Activated naive CD4-positive, alpha-beta T cell treated with anti-CD3 and anti-CD28 coated beads, Interleukin-2, amount 50 U/mL, for 72 hours (primary cell): ENCODE results near the gene SSX1. TPM values are rescaled to one million over a fixed set of nuclear protein-coding genes. Genes with fewer than 3 reads are reported as not detected.
"Not testable (repeated sequence)": the region's sequence is repeated elsewhere in the genome, so short reads cannot be mapped to it uniquely, and the experiment has no call there.

Source experiments
- ATAC-seq, 2 donors: fragments of 150-1000 bp; cut with Tn5 transposase; 2 replicates each; pipeline ENCODE4 v1.10.0; 2021; ENCODE audit warnings: mild to moderate bottlenecking in 2 of 2, moderate library complexity in 2 of 2
- DNase-seq, 2 donors: peaks; one replicate each; pipeline ENCODE4 v3.0.0; 2021 to 2022; ENCODE audit warnings: low spot score in 2 of 2
- H3K27ac Mint-ChIP-seq, 2 donors: one replicate each; pipeline ENCODE4 v1.8.0; 2022; ENCODE audit warnings: mild to moderate bottlenecking in 2 of 2, mixed read lengths in 2 of 2
- H3K36me3 Mint-ChIP-seq, 2 donors: one replicate each; pipeline ENCODE4 v1.8.0; 2022; ENCODE audit warnings: mixed read lengths in 2 of 2
- H3K9me3 Mint-ChIP-seq, 2 donors: one replicate each; pipeline ENCODE4 v1.8.0; 2022; ENCODE audit warnings: mixed read lengths in 2 of 2
- total RNA-seq, 2 donors: library from RNA; stranded (reverse); gene quantifications; one replicate each; pipeline ENCODE4 v1.2.3, GENCODE V29; 2022

The SSX1 gene, protein sequence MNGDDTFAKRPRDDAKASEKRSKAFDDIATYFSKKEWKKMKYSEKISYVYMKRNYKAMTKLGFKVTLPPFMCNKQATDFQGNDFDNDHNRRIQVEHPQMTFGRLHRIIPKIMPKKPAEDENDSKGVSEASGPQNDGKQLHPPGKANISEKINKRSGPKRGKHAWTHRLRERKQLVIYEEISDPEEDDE
- total RNA-seq, result not detected

DNA sequence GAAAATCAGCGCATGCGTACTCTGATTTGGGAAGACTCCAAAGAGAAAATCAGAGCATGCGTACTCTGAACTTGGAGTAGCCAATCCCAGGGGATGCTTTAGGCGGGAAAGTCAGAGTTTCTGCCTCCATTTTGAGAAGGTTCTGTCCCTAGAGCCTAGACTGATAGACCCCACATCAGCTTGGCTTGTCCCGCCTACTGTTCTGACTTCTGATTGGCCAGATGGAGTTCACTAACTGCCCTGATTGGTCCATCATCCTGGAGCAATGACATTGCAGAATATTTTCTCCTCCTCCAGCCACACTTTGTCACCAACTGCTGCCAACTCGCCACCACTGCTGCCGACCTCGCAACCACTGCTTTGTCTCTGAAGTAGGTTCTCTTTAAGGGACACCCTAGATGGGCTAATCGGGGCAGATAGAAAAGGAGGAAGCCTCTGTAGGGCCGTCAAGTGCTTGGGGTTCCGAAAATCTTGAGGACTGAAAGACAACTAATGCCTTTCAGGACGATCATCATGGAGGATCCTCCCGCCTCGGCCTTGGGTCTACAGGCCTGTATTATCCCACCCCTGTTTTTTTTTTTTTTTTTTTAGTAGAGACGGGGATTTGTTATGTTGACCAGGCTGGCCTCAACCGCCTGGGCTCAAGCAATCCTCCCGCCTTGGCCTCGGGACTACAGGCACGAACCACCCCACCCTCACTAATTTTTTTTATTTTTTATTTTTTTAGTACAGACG is at the start of gene SSX1:
TSS of gene SSX1 (plus strand) at position 331 of the 735 bp plus-strand sequence. CDS start 1,850 bp downstream, outside the sequence.
- not testable (repeated sequence) for H3K27ac Mint-ChIP-seq, H3K9me3 Mint-ChIP-seq, H3K36me3 Mint-ChIP-seq, ATAC-seq, DNase-seq

DNA sequence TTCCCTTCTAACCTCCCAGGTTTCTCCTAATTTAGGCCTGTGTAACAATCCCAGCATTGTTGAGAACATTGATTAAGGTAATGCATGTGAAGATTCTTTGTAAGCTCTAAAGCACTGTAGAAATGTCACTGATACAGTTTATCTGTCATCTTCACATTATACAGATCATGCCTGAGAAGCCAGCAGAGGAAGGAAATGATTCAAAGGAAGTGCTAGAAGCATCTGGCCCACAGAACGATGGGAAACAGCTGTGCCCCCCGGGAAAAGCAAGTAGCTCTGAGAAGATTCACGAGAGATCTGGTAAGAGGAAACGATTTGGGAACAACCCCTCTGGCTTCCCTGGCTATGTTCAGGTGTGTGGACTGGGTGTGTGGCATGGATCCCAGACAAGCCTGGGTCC is 40.9 kb upstream of the SSX1 start:
- DNase-seq, H3K9me3 Mint-ChIP-seq, H3K27ac Mint-ChIP-seq, H3K36me3 Mint-ChIP-seq, ATAC-seq: not testable (repeated sequence)

DNA sequence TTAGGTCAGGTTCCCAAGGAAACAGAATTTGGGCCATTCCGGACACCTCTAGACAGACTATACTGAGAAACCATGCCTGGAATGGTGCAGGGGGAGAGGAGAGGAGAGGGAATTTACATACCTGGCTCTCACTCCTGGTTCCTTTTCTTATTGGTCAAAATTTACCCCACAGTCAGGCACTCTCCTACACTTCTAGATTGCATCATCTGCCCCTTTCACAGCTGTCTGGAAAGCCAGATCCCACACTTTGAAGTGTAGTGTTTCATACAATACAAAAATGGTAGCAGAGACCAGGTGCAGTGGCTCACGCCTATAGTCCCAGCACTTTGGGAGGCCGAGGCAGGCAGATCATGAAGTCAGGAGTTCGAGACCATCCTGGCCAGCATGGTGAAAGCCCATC is 31.0 kb upstream of the SSX1 start:
- not testable (repeated sequence) for DNase-seq, H3K27ac Mint-ChIP-seq, H3K36me3 Mint-ChIP-seq, H3K9me3 Mint-ChIP-seq, ATAC-seq

DNA sequence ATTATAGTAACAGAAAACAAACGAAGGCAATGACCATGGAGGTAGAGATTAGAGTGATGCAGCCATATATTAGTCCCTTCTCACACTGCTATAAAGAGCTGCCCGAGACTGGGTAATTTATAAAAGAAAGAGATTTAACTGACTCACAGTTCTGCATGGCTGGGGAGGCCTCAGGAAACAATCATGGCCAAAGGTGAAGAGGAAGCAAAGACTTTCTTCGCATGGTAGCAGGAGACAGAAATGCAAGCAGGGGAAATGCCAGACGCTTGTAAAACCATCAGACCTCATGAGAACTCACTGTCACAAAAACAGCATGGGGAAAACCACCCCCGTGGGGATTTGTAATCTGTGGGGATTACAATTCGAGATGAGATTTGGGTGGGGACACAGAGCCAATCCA is 2.2 kb upstream of the SSX1 start:
- H3K9me3 Mint-ChIP-seq, H3K27ac Mint-ChIP-seq, DNase-seq, H3K36me3 Mint-ChIP-seq, ATAC-seq: not testable (repeated sequence)

DNA sequence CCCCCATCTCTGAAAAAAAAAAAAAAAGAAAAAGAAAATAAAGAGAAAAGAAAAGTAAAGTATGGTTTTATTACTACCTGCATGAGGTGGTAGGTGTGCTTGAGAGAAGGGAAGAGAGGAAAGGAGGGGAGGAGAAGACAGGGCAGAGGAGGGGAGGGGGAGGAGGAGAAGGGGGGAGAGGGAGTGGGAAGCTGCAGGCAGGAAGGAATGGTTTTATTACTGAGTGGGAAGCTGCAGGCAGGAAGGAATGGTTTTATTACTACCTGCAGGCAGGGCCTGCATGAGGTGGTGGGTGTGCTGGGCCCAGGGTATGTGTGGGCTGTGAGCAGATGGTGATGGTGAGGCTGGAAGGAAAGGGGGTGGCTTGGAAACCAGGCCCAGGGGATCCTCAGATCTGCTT is 19.2 kb downstream of the SSX1 start:
- H3K9me3 Mint-ChIP-seq, H3K36me3 Mint-ChIP-seq, ATAC-seq, H3K27ac Mint-ChIP-seq, DNase-seq: not testable (repeated sequence)

DNA sequence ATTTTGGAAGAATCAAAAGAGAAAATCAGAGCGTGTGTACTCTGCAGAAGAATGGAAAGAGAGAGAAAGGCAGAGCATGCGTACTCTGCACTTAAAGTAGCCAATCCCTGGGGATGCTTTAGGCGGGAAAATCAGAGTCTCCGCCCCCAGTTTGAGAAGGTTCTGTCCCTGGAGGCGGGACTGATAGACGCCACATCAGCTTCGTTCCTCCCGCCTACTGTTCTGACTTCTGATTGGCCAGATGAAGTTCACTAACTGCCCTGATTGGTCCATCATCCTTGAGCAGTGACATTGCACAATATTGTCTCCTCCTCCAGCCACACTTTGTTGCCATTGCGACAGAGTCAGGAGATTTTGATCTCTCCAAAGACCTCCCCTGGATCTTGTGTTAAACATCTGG is 23.8 kb downstream of the SSX1 start:
- H3K9me3 Mint-ChIP-seq, result no peaks in the 10 kb centered on the region
- no peaks in the 10 kb centered on the region for H3K36me3 Mint-ChIP-seq
- no peak for DNase-seq
- no peak overlapping the region for H3K27ac Mint-ChIP-seq
- no peak for ATAC-seq

DNA sequence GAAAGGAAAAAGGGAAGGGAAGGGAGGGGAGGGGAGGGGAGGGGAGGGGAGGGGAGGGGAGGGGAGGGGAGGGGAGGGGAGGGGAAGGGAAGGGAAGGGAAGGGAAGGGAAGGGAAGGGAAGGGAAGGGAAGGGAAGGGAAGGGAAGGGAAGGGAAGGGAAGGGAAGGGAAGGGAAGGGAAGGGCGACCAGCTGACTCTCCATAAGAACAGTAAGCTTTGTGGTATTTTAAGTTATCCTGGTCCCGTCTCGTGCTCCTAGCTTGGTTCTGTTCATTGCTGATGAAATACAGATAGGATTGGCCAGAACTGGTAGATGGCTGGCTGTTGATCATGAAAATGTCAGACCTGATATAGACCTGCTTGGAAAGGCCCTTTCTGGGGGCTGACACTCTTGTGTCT is 25.5 kb downstream of the SSX1 start:
- not testable (repeated sequence) for H3K27ac Mint-ChIP-seq, H3K36me3 Mint-ChIP-seq, ATAC-seq, DNase-seq, H3K9me3 Mint-ChIP-seq

DNA sequence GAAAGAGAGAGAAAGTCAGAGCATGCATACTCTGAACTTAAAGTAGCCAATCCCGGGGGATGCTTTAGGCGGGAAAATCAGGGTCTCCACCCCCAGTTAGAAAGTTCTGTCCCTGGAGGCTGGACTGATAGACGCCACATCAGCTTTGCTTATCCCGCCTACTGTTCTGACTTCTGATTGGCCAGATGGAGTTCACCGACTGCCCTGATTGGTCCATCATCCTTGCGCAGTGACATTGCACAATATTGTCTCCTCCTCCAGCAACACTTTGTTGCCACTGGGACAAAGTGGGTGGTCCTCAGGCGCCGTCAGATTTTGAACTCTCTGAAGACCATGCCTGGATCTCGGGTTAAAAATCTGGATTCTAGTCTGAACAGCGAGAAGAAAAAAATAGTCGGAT is 51.0 kb downstream of the SSX1 start:
- DNase-seq (no peak), ATAC-seq (no peak)
- Mint-ChIP-seq H3K36me3 (no peaks in the 10 kb centered on the region), H3K9me3 (no peaks in the 10 kb centered on the region), H3K27ac (no peak overlapping the region)

DNA sequence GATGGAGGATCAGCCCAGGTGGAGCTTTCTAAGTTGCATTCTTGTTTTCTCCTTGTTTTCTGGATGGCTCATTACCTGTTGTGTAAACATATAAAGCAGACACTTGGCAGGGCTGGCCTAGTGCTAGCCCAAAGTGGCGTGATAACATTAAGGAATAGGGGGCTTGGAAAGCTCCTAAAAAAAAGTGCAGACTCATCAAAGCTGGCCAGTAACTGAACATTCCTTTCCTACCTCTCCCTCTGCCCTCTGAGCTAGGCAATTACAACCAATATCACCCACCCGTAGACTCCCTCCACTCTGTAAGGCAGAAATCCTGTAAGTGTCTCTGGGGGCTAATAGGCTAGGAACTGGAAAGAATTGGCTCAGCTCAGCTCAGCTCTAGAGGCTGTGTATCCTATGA is 58.8 kb downstream of the SSX1 start:
- not testable (repeated sequence) for DNase-seq, H3K36me3 Mint-ChIP-seq, ATAC-seq, H3K9me3 Mint-ChIP-seq, H3K27ac Mint-ChIP-seq

Other genes starting within 250 kb of the SSX1 start
- not detected for gene SPACA5, start 248.4 kb upstream of the SSX1 start, total RNA-seq
- 1 to 10 TPM; 2.3 to 3.0 TPM for gene ZNF630, start 183.8 kb upstream of the SSX1 start, total RNA-seq
- not detected for gene SPACA5B, start 124.8 kb upstream of the SSX1 start, total RNA-seq
- not detected for gene SSX5, start 58.6 kb upstream of the SSX1 start, total RNA-seq
- gene SSX3, start 101.3 kb downstream of the SSX1 start, total RNA-seq, result not detected
- not detected for gene SSX4, start 128.1 kb downstream of the SSX1 start, total RNA-seq
- gene SSX4B, start 156.6 kb downstream of the SSX1 start, total RNA-seq, result not detected
- 10 to 100 TPM; 46.3 to 94.5 TPM for gene SLC38A5, start 214.9 kb downstream of the SSX1 start, total RNA-seq
- 10 to 100 TPM; 58.4 to 76.6 TPM for gene FTSJ1, start 220.8 kb downstream of the SSX1 start, total RNA-seq